ENCODE measurements around the gene MCM5.

MCM5 gene

DNA sequence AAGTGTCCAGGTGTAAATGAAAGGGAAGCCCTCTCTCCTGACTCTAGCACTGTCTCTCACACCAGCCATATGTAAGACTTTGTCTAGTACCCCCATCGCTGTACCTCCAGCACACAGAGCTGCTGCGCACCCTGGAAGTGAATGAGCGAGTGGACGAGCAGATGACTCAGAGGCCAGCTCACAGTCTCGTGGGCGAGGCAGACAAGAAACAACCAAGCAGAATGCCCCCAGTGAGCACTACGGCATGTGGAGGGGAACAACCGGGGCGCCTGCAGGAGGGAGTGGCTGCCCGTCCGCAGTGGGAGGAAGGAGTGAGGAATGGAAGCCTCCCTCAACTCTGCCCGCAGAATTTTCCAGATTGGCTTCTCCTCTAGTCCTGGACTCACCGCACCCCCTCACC, 46.4 kb downstream of the MCM5 start:
- H3K4me3 ChIP-seq (ENCODE audit: low read length) = no peak overlapping the region
- peaks cover under 1% of the 10 kb centered on the region for H3K27me3 ChIP-seq (replicated peaks; ENCODE audit: control insufficient read depth, insufficient read depth, low read length)
- H3K9me3 ChIP-seq (ENCODE audit: control insufficient read depth, low read length) = no peaks in the 10 kb centered on the region
- H3K9ac ChIP-seq (ENCODE audit: low read length) = peak overlapping the region; percentile 22
- no peaks in the 10 kb centered on the region for H3K36me3 ChIP-seq (ENCODE audit: control insufficient read depth, insufficient read depth, low read length, severe bottlenecking)
- peak; percentile 85 for DNase-seq (ENCODE audit: low read depth)
- peaks cover 5% of the 10 kb centered on the region for H3K4me1 ChIP-seq (ENCODE audit: control insufficient read depth, insufficient read depth, low read length)

DNA sequence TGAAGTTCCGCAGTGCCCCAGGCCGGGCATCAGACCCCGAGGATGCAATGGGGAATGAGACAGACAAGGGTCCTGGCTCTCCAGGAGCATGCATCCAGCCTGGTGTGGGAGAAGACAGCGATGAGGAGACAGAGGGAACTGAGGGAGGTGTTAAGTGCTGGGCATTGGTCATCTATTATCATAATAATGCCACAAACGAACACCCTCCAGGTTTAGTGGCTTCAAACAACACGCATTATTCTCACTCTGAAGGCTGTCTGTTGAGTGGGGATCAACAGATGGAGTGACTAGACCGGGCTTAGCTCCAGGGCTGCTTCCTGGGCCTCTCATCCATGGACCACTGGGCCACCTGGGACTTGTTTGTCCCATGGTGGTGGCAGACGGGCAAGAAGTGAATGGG, 48.6 kb downstream of the MCM5 start:
- no peak for DNase-seq (ENCODE audit: low read depth)
- Histone ChIP-seq H3K9ac (ENCODE audit: low read length) (no peak overlapping the region), H3K4me1 (ENCODE audit: control insufficient read depth, insufficient read depth, low read length) (peaks cover 5% of the 10 kb centered on the region), H3K36me3 (ENCODE audit: control insufficient read depth, insufficient read depth, low read length, severe bottlenecking) (no peaks in the 10 kb centered on the region), H3K9me3 (ENCODE audit: control insufficient read depth, low read length) (no peaks in the 10 kb centered on the region), H3K4me3 (ENCODE audit: low read length) (no peak overlapping the region), H3K27me3 (replicated peaks; ENCODE audit: control insufficient read depth, insufficient read depth, low read length) (peaks cover 11% of the 10 kb centered on the region)

GRCh38 chr22:35449829-35450689, 50.1 kb downstream of the MCM5 start:
- Histone ChIP-seq H3K36me3 (ENCODE audit: control insufficient read depth, insufficient read depth, low read length, severe bottlenecking) (no peaks in the 10 kb centered on the region), H3K4me3 (ENCODE audit: low read length) (no peak overlapping the region), H3K9ac (ENCODE audit: low read length) (no peak overlapping the region)

GRCh38 chr22:35450824-35451569, 51.1 kb downstream of the MCM5 start:
- no peak overlapping the region for H3K4me3 ChIP-seq (ENCODE audit: low read length)
- peaks cover 19% of the 10 kb centered on the region for H3K27me3 ChIP-seq (replicated peaks; ENCODE audit: control insufficient read depth, insufficient read depth, low read length)

More at GRCh38 chr22:35449829-35450689, 50.1 kb downstream of the MCM5 start:
- DNase-seq (ENCODE audit: low read depth) = no peak
- Histone ChIP-seq H3K27me3 (replicated peaks; ENCODE audit: control insufficient read depth, insufficient read depth, low read length) (peaks cover 19% of the 10 kb centered on the region), H3K4me1 (ENCODE audit: control insufficient read depth, insufficient read depth, low read length) (peaks cover 5% of the 10 kb centered on the region), H3K9me3 (ENCODE audit: control insufficient read depth, low read length) (no peaks in the 10 kb centered on the region)

DNA sequence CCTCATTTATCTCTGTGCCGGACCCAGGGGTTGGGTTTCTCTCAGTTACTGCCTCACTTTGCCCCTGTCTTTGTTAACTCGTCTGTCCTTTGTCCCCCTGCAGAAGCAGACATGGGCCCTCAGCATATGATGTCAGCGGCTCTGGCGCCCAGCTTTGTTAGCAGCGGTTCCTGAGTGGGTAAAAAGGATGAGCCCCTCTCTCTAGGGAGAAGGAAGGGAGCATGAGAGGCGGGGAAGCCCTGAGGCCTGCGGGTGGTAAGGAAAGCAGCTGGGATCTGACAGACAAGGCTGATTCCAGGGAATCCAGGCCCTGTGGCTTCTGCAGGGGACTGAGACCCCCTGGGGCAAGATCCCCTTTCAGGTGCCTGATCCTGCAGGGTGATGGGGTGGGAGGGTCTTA, 51.7 kb downstream of the MCM5 start:
- no peaks in the 10 kb centered on the region for H3K36me3 ChIP-seq (ENCODE audit: control insufficient read depth, insufficient read depth, low read length, severe bottlenecking)

More at GRCh38 chr22:35450824-35451569, 51.1 kb downstream of the MCM5 start:
- no peaks in the 10 kb centered on the region for H3K36me3 ChIP-seq (ENCODE audit: control insufficient read depth, insufficient read depth, low read length, severe bottlenecking)
- H3K9me3 ChIP-seq (ENCODE audit: control insufficient read depth, low read length) = no peaks in the 10 kb centered on the region
- H3K4me1 ChIP-seq (ENCODE audit: control insufficient read depth, insufficient read depth, low read length) = peaks cover 4% of the 10 kb centered on the region
- DNase-seq (ENCODE audit: low read depth) = no peak
- no peak overlapping the region for H3K9ac ChIP-seq (ENCODE audit: low read length)

DNA sequence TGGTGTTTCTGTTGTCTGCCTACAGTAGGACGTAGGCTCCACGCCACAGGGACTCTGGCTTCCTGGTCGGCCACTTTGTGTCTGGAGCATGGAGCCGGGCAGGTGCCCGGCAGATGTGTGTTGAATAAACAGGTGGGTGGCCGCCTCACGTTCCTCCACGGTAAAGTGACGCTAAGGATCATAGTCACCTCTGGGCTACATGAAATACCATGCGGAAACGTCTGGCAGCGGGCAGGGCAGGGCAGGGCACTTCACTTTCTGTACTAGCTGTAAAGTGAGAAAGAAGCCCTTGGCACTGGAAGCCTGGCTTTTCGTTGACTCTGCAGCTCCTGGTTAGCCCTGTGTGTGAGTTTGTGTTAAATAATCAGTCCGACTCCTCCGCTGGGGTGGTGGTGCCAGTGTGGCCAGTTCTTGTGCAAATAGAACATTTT, 52.4 kb downstream of the MCM5 start:
- no peak for DNase-seq (ENCODE audit: low read depth)
- Histone ChIP-seq H3K4me1 (ENCODE audit: control insufficient read depth, insufficient read depth, low read length) (no peaks in the 10 kb centered on the region), H3K27me3 (replicated peaks; ENCODE audit: control insufficient read depth, insufficient read depth, low read length) (peaks cover 19% of the 10 kb centered on the region), H3K9ac (ENCODE audit: low read length) (no peak overlapping the region), H3K36me3 (ENCODE audit: control insufficient read depth, insufficient read depth, low read length, severe bottlenecking) (no peaks in the 10 kb centered on the region), H3K9me3 (ENCODE audit: control insufficient read depth, low read length) (no peaks in the 10 kb centered on the region), H3K4me3 (ENCODE audit: low read length) (no peak overlapping the region)

More for the DNA sequence above, 51.7 kb downstream of the MCM5 start:
- Histone ChIP-seq H3K27me3 (replicated peaks; ENCODE audit: control insufficient read depth, insufficient read depth, low read length) (peaks cover 19% of the 10 kb centered on the region), H3K4me1 (ENCODE audit: control insufficient read depth, insufficient read depth, low read length) (no peaks in the 10 kb centered on the region), H3K9me3 (ENCODE audit: control insufficient read depth, low read length) (no peaks in the 10 kb centered on the region), H3K9ac (ENCODE audit: low read length) (no peak overlapping the region), H3K4me3 (ENCODE audit: low read length) (no peak overlapping the region)
- no peak for DNase-seq (ENCODE audit: low read depth)

GRCh38 chr22:35452810-35453743, 53.1 kb downstream of the MCM5 start:
- Histone ChIP-seq H3K27me3 (replicated peaks; ENCODE audit: control insufficient read depth, insufficient read depth, low read length) (peaks cover 19% of the 10 kb centered on the region), H3K4me1 (ENCODE audit: control insufficient read depth, insufficient read depth, low read length) (no peaks in the 10 kb centered on the region), H3K36me3 (ENCODE audit: control insufficient read depth, insufficient read depth, low read length, severe bottlenecking) (no peaks in the 10 kb centered on the region), H3K9me3 (ENCODE audit: control insufficient read depth, low read length) (no peaks in the 10 kb centered on the region), H3K9ac (ENCODE audit: low read length) (no peak overlapping the region), H3K4me3 (ENCODE audit: low read length) (no peak overlapping the region)
- no peak for DNase-seq (ENCODE audit: low read depth)

DNA sequence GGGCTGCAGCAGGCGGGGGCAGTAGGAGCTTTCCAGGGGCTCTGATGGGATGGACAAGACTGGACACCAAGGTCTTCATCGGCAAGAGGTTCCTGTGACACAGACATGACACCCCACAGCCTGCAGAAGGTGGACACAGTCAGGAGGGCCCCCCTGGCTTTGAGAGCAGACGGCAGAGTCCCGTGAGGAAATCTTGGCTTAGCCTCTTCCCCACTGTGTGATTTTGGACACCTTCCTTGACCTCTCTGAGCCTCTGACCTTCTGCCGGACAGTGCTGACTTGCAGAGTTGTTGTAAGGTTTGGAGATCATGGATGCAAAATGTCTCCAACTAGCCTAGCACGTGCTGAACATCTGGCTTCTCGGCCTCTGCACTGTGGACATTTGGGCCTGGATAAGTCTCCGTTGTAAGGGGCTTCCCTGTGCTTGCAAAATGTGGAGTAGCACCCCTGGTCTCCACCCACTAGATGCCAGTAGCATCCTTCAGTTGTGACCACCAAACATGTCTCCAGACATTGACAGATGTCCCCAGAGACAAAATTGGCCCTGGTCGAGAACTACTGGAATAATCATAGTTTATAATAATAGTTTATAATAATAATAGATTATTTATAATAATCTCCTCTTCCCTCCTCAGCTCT, 54.6 kb downstream of the MCM5 start:
- Histone ChIP-seq H3K27me3 (replicated peaks; ENCODE audit: control insufficient read depth, insufficient read depth, low read length) (peaks cover 19% of the 10 kb centered on the region), H3K4me1 (ENCODE audit: control insufficient read depth, insufficient read depth, low read length) (no peaks in the 10 kb centered on the region), H3K4me3 (ENCODE audit: low read length) (no peak overlapping the region), H3K9me3 (ENCODE audit: control insufficient read depth, low read length) (no peaks in the 10 kb centered on the region), H3K36me3 (ENCODE audit: control insufficient read depth, insufficient read depth, low read length, severe bottlenecking) (no peaks in the 10 kb centered on the region), H3K9ac (ENCODE audit: low read length) (no peak overlapping the region)
- no peak for DNase-seq (ENCODE audit: low read depth)

- DNase-seq (ENCODE audit: low read depth) = no peak
- Histone ChIP-seq H3K36me3 (ENCODE audit: control insufficient read depth, insufficient read depth, low read length, severe bottlenecking) (no peaks in the 10 kb centered on the region), H3K27me3 (replicated peaks; ENCODE audit: control insufficient read depth, insufficient read depth, low read length) (peaks cover 19% of the 10 kb centered on the region), H3K4me3 (ENCODE audit: low read length) (no peak overlapping the region), H3K9me3 (ENCODE audit: control insufficient read depth, low read length) (no peaks in the 10 kb centered on the region), H3K4me1 (ENCODE audit: control insufficient read depth, insufficient read depth, low read length) (no peaks in the 10 kb centered on the region), H3K9ac (ENCODE audit: low read length) (no peak overlapping the region)
These were observed 55.6 kb downstream of the MCM5 start for GRCh38 chr22:35455529-35455928.

GRCh38 chr22:35456757-35457156, 56.8 kb downstream of the MCM5 start:
- no peak overlapping the region for H3K9ac ChIP-seq (ENCODE audit: low read length)
- DNase-seq (ENCODE audit: low read depth) = no peak
- H3K36me3 ChIP-seq (ENCODE audit: control insufficient read depth, insufficient read depth, low read length, severe bottlenecking) = no peaks in the 10 kb centered on the region
- no peaks in the 10 kb centered on the region for H3K9me3 ChIP-seq (ENCODE audit: control insufficient read depth, low read length)
- no peaks in the 10 kb centered on the region for H3K4me1 ChIP-seq (ENCODE audit: control insufficient read depth, insufficient read depth, low read length)
- H3K27me3 ChIP-seq (replicated peaks; ENCODE audit: control insufficient read depth, insufficient read depth, low read length) = peaks cover 15% of the 10 kb centered on the region
- no peak overlapping the region for H3K4me3 ChIP-seq (ENCODE audit: low read length)

All from adipocyte (in vitro differentiated cells).